HCT116 (cell line): ENCODE data around the gene CHST14. TPM values are rescaled to one million over a fixed set of nuclear protein-coding genes. Genes with fewer than 3 reads are reported as not detected.

Experiments used
- ATAC-seq: fragments of 200-7000 bp; cut with Tn5 transposase; 2 replicates; pipeline ENCODE4 v1.9.1; 2020; ENCODE audit warnings: mild to moderate bottlenecking, moderate library complexity
- BruUV-seq: library from RNA; stranded (reverse); fragments of 400-500 nt; replicated peaks from 2 replicates; lab custom pipeline; 2021; lab: Mats Ljungman, UMichigan
- CTCF ChIA-PET: fragments of 300-600 bp; sonication (Branson Sonifier 250); formaldehyde crosslinking; loops from one replicate; lab custom pipeline; 2021; ENCODE audit warnings: antibody characterized with exemption; lab: Charles Lee
- POLR2A ChIA-PET: fragments of 300-600, 350-600 bp; sonication (Branson Sonifier 250); formaldehyde crosslinking; loops from one replicate; lab custom pipeline; 2021; ENCODE audit warnings: antibody characterized with exemption; lab: Charles Lee
- RAD21 ChIA-PET, 2 experiments: fragments of 300-600 bp; sonication (Branson Sonifier 250); formaldehyde crosslinking; loops; one replicate each; lab custom pipeline; 2023; ENCODE audit warnings: low total read pairs in 2 of 2; ENCODE audit not compliant: uncharacterized antibody in 2 of 2, unreplicated experiment in 2 of 2, low non-redundant PET in 1 of 2; lab: Charles Lee
- DNase-seq: peaks from one replicate; pipeline ENCODE4 v3.0.0-alpha.2; 2010; ENCODE audit warnings: low read depth, low spot score
- H2AFZ ChIP-seq: fragments of 200-600 bp; shearing (Covaris generic), sonication (generic); 2 replicates; pipeline ENCODE4 v1.6.1; 2017; ENCODE audit warnings: low read depth, mixed run types, mixed read lengths, antibody characterized with exemption, low read length; ENCODE audit not compliant: poor library complexity, severe bottlenecking
- H3K27ac ChIP-seq: 2 replicates; pipeline ENCODE4 v1.5.1; 2012; ENCODE audit warnings: low read depth, low read length
- H3K27me3 ChIP-seq: fragments of 200-600 bp; sonication (generic); 2 replicates; pipeline ENCODE4 v1.6.1; 2016; ENCODE audit warnings: mixed run types, low read length, mixed read lengths; ENCODE audit not compliant: insufficient read depth
- H3K36me3 ChIP-seq, 2 experiments: fragments of 200-500 bp in 1 of 2; fragments of 200-600 bp in 1 of 2; sonication (Bioruptor generic) in 1 of 2; sonication (generic) in 1 of 2; 2 replicates each; pipeline versions ENCODE4 v1.5.1 to v1.6.1; 2014 to 2016; ENCODE audit warnings: low read length in 2 of 2, inconsistent platforms in 1 of 2, mixed read lengths in 1 of 2, mixed run types in 1 of 2; ENCODE audit not compliant: insufficient read depth in 2 of 2, control insufficient read depth in 1 of 2
- H3K4me1 ChIP-seq, 2 experiments: fragments of 200-600 bp in 1 of 2; sonication (generic) in 1 of 2; 2 replicates each; pipeline versions ENCODE4 v1.5.1 to v1.6.1; 2012 to 2017; ENCODE audit warnings: low read length in 2 of 2, inconsistent platforms in 1 of 2, mild to moderate bottlenecking in 1 of 2, mixed read lengths in 1 of 2, mixed run types in 1 of 2, moderate library complexity in 1 of 2; ENCODE audit not compliant: insufficient read depth in 2 of 2, control insufficient read depth in 1 of 2
- H3K4me2 ChIP-seq: fragments of 200-600 bp; sonication (generic); 2 replicates; pipeline ENCODE4 v1.6.1; 2017; ENCODE audit warnings: mixed run types, low read length, mixed read lengths
- H3K4me3 ChIP-seq, 2 experiments: fragments of 200-600 bp in 1 of 2; sonication (generic) in 1 of 2; replicated peaks in 1 of 2; 2 replicates each; pipeline ENCODE4 v1.5.1; 2011 to 2016; ENCODE audit warnings: low read length in 2 of 2, control low read depth in 1 of 2, low read depth in 1 of 2, mild to moderate bottlenecking in 1 of 2, mixed read lengths in 1 of 2, mixed run types in 1 of 2
- H3K79me2 ChIP-seq: fragments of 200-600 bp; sonication (generic); 2 replicates; pipeline ENCODE4 v1.6.1; 2017; ENCODE audit warnings: mild to moderate bottlenecking, mixed run types, low read length, moderate library complexity, mixed read lengths; ENCODE audit not compliant: insufficient read depth
- H3K9ac ChIP-seq: fragments of 200-600 bp; sonication (generic); 2 replicates; pipeline ENCODE4 v1.6.1; 2016; ENCODE audit warnings: low read length, mixed read lengths
- H3K9me2 ChIP-seq: fragments of 200-600 bp; sonication (generic), shearing (Covaris generic); 2 replicates; pipeline ENCODE4 v1.6.1; 2017; ENCODE audit warnings: mixed run types, mild to moderate bottlenecking, moderate library complexity; ENCODE audit not compliant: insufficient read depth
- H3K9me3 ChIP-seq, 2 experiments: fragments of 200-500 bp in 1 of 2; fragments of 200-600 bp in 1 of 2; sonication (Bioruptor generic) in 1 of 2; sonication (generic) in 1 of 2; 2 replicates each; pipeline ENCODE4 v1.6.1; 2014 to 2017; ENCODE audit warnings: low read length in 2 of 2, mixed read lengths in 2 of 2, inconsistent platforms in 1 of 2, low read depth in 1 of 2, mild to moderate bottlenecking in 1 of 2, mixed run types in 1 of 2, moderate library complexity in 1 of 2; ENCODE audit not compliant: control insufficient read depth in 1 of 2, insufficient read depth in 1 of 2
- H4K20me1 ChIP-seq: fragments of 200-600 bp; sonication (generic), shearing (Covaris generic); 2 replicates; pipeline ENCODE4 v1.6.1; 2017; ENCODE audit warnings: mixed run types, mild to moderate bottlenecking, moderate library complexity; ENCODE audit not compliant: insufficient read depth
- EGR1 ChIP-seq: IDR thresholded peaks from 2 replicates; pipeline ENCODE4 v1.6.1; 2012; ENCODE audit warnings: low read depth
- MAX ChIP-seq: IDR thresholded peaks from 2 replicates; pipeline ENCODE4 v1.6.1; 2012
- TCF7L2 ChIP-seq: IDR thresholded peaks from 2 replicates; pipeline ENCODE4 v1.7.0; 2011; ENCODE audit warnings: borderline replicate concordance, inconsistent platforms; ENCODE audit not compliant: insufficient read depth, insufficient read length; ENCODE audit errors: extremely low read depth
- ZBTB33 ChIP-seq: IDR thresholded peaks from 2 replicates; pipeline ENCODE4 v1.6.1; 2011; ENCODE audit warnings: mild to moderate bottlenecking, low read length, moderate library complexity; ENCODE audit not compliant: insufficient replicate concordance; ENCODE audit errors: extremely low read depth
- intact Hi-C: fragments of 100-400 bp; cut with micrococcal nuclease; formaldehyde crosslinking; loops from 2 replicates; pipeline ENCODE4 v1.10.0; 2022
- total RNA-seq: library from RNA; stranded (reverse); gene quantifications from one replicate; pipeline ENCODE4 v1.2.1, GENCODE V29; 2021; ENCODE audit not compliant: unreplicated experiment

Gene CHST14
- total RNA-seq, 1 experiment from 2014 or later, result 12.7 TPM

- Histone ChIP-seq H4K20me1 (no peaks in the 10 kb centered on the region), H3K36me3 (no peaks in the 10 kb centered on the region), H3K9me2 (no peaks in the 10 kb centered on the region), H3K4me3 (no peak overlapping the region), H3K79me2 (no peaks in the 10 kb centered on the region), H3K9ac (no peak overlapping the region), H3K27me3 (no peaks in the 10 kb centered on the region), H3K4me2 (no peak overlapping the region), H3K4me1 (peaks cover 7 to 15% of the 10 kb centered on the region in 2 experiments; a peak in 3 of 4 replicates), H3K9me3 (no peaks in the 10 kb centered on the region), H3K27ac (no peak overlapping the region), H2AFZ (no peak overlapping the region)
- no peak for TF ChIP-seq EGR1
- no peak for TF ChIP-seq MAX
- no peak for TF ChIP-seq TCF7L2
- no peak for TF ChIP-seq ZBTB33
- ChIA-PET CTCF (no interaction called here), POLR2A (no interaction called here), RAD21 (no interaction called here)
- DNase-seq (no peak), ATAC-seq (no peak)
- BruUV-seq, result no TSS peak
- intact Hi-C loops, result no loop called here
Measured at GRCh38 chr15:40436116-40436891, 34.5 kb upstream of the CHST14 start.
